ENCODE measurements around the gene LNPEP. TPM values are rescaled to one million over a fixed set of nuclear protein-coding genes. Genes with fewer than 3 reads are reported as not detected.

The LNPEP gene
- total RNA-seq: 100 to 1,000 TPM in 1 of 4 donors, 10 to 100 TPM in 3; 64.8 to 111 (median 80.5) TPM

DNA sequence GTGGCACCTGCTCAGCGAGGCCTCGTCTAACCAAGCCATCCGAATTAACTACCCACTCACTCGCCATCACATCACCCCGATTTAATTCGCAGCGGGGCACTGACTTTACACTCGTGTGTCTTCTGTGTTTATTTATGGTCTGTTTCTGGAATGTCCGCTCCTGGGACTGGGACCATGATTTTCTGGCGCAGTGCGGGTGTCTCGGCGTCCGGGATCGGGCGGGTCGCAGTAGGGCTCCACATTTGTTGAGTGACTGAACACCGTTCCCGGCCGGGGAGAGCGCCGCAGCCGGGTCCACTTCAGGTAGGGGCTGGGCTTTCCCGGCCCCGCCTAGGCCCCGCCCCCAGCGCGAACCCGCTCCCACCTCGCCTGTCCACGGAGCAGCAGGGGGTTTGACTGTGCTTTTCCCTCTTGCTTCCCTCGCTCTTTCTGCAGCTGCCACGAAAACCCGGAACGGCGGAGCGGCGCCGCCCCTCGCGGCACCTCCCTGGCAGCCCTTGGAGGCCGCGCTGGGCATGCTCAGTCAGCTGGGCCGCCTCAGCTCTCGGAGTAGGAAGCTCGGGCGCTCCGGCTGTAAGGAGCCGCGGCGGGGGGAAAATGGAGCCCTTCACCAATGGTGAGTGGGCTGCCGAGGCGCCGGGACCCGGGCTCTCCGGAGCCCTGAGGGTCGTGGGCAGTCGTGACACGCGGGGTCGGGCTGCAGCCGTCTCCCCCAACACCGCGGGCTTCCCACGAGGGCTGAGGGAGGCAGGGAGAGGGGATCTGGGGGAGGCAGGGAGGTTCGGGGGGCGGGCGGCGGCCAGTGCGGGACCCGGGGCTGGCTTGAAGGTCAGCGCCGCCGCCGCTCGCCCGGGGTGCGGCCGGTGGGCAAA, at the start of gene LNPEP:
TSS of gene LNPEP (plus strand) at position 522 of the 872 bp plus-strand sequence. CDS start at position 598, 76 bp downstream.
- Histone ChIP-seq H3K36me3 (no peaks in the 10 kb centered on the region), H3K4me3 (peak within 1 kb of the TSS; percentile 63 to 83), H3K9me3 (no peaks in the 10 kb centered on the region), H3K27me3 (no peaks in the 10 kb centered on the region), H3K27ac (peak within 1 kb of the TSS; percentile 93 to 99 (median 96)), H3K4me1 (peaks cover 0 to 58% (median 21%) of the 10 kb centered on the region in 3 donors)
- ATAC-seq: peak; percentile 89
- TF ChIP-seq EP300 (IDR thresholded peaks at IDR 0.05): no peak
- TF ChIP-seq POLR2AphosphoS5 (IDR thresholded peaks at IDR 0.05): peak; percentile 94
- TF ChIP-seq POLR2A (IDR thresholded peaks at IDR 0.05): peak; percentile 86 to 87
- TF ChIP-seq, protein P1, sequence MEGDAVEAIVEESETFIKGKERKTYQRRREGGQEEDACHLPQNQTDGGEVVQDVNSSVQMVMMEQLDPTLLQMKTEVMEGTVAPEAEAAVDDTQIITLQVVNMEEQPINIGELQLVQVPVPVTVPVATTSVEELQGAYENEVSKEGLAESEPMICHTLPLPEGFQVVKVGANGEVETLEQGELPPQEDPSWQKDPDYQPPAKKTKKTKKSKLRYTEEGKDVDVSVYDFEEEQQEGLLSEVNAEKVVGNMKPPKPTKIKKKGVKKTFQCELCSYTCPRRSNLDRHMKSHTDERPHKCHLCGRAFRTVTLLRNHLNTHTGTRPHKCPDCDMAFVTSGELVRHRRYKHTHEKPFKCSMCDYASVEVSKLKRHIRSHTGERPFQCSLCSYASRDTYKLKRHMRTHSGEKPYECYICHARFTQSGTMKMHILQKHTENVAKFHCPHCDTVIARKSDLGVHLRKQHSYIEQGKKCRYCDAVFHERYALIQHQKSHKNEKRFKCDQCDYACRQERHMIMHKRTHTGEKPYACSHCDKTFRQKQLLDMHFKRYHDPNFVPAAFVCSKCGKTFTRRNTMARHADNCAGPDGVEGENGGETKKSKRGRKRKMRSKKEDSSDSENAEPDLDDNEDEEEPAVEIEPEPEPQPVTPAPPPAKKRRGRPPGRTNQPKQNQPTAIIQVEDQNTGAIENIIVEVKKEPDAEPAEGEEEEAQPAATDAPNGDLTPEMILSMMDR (IDR thresholded peaks at IDR 0.05): no peak
- 0% methylated on average over 8 of the region's 79 CpGs; no CpG with 5 or more reads in 1 of the 2 donors for WGBS, 2 donors (ENCODE audit: low coverage in 1 of 2)

DNA sequence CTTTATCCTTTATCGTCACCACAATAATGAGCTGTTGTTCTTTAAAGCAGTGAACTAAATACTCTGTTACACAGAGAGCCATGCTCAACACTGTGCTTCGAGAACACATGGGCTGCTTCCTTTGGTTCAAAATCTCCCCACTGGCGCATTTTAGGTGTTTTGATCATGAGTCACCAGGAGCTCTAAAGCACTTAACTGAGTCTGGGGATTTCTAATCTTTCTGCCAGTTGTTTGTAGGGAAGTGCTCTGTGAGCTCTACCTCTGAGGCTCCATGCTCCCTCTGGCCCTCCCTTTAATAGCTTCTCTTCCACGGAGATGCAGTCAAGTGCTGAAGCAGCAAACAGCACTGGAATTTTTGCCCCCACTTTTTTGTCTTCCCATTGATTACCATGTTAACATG, 42.5 kb upstream of the LNPEP start:
- Histone ChIP-seq H3K27ac (no peak overlapping the region), H3K4me3 (no peak overlapping the region), H3K27me3 (no peaks in the 10 kb centered on the region), H3K9me3 (no peaks in the 10 kb centered on the region), H3K4me1 (no peaks in the 10 kb centered on the region), H3K36me3 (peaks cover 4 to 71% of the 10 kb centered on the region in 2 donors)
- 70 to 83% methylated on average over 4 of the region's 4 CpGs for WGBS, 2 donors (ENCODE audit: low coverage in 1 of 2)
- ATAC-seq: no peak
- TF ChIP-seq EP300 (IDR thresholded peaks at IDR 0.05) (no peak), POLR2AphosphoS5 (IDR thresholded peaks at IDR 0.05) (no peak), POLR2A (IDR thresholded peaks at IDR 0.05) (no peak)
- TF ChIP-seq, protein P1 (IDR thresholded peaks at IDR 0.05): no peak

DNA sequence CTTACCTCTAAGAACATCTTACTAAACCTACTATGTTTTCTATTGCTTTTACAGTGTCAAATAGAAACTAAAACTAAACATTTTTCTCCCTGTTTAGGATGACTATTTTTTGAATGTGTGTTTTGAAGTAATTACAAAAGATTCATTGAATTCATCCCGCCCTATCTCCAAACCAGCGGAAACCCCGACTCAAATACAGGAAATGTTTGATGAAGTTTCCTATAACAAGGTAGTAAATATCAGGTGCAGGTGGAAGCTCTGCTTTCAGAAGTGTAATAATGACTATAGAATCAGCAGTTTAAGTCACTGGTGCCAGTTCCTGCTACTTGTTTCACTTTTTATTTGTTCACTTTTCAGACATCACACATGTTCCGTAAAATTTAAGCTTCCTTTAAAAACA, 39.6 kb upstream of the LNPEP start:
- ATAC-seq: no peak
- H3K4me3 ChIP-seq: no peak overlapping the region
- no peaks in the 10 kb centered on the region for H3K9me3 ChIP-seq
- 71 to 93% methylated on average over 4 of the region's 4 CpGs for WGBS, 2 donors (ENCODE audit: low coverage in 1 of 2)
- H3K27ac ChIP-seq: no peak overlapping the region
- H3K36me3 ChIP-seq: peaks cover 4 to 71% of the 10 kb centered on the region in 2 donors
- no peaks in the 10 kb centered on the region for H3K27me3 ChIP-seq
- no peaks in the 10 kb centered on the region for H3K4me1 ChIP-seq
- TF ChIP-seq POLR2AphosphoS5 (IDR thresholded peaks at IDR 0.05) (no peak), EP300 (IDR thresholded peaks at IDR 0.05) (no peak)

DNA sequence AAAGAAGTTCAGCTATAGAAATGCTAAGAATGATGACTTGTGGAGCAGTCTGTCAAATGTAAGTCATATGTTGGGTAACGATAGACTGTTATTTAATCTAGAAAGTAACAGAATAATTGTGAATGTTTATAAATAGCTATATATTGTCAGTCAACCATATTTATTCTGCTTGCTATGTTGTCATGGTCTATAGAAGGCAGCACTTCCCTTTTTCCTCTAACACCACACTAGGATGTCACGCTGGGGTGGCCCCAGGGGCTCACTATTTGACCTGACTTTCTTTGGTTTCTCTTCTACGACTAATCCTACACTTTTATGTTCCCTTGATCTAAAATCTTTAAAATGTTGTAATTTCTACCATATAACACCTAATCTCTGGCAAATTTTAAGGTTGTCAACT, 39.1 kb upstream of the LNPEP start:
- Histone ChIP-seq H3K4me1 (no peaks in the 10 kb centered on the region), H3K9me3 (no peaks in the 10 kb centered on the region), H3K36me3 (peaks cover 4 to 73% of the 10 kb centered on the region in 2 donors), H3K27ac (no peak overlapping the region), H3K4me3 (no peak overlapping the region), H3K27me3 (no peaks in the 10 kb centered on the region)
- 61 to 84% methylated on average over 3 of the region's 3 CpGs for WGBS, 2 donors (ENCODE audit: low coverage in 1 of 2)
- TF ChIP-seq EP300 (IDR thresholded peaks at IDR 0.05) (no peak), POLR2A (IDR thresholded peaks at IDR 0.05) (no peak), POLR2AphosphoS5 (IDR thresholded peaks at IDR 0.05) (no peak)
- TF ChIP-seq, protein P1 (IDR thresholded peaks at IDR 0.05): no peak
- ATAC-seq: no peak

DNA sequence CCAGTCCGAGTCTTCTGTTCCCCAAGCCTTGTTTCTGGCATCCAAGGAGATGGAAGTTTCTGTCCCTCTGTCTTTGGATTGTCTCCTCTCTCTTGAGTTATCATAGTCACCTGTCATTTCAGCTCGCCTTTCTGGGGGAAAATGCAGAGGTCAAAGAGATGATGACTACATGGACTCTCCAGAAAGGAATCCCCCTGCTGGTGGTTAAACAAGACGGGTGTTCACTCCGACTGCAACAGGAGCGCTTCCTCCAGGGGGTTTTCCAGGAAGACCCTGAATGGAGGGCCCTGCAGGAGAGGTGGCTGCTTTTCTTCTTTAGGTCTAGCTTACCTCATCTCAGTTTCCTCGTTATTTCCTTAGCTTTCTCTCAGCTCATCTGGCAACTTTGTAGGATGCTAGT, 34.5 kb upstream of the LNPEP start:
- WGBS, 2 donors (ENCODE audit: low coverage in 1 of 2): 79 to 89% methylated on average over 3 of the region's 6 CpGs
- ATAC-seq: no peak

More for the DNA sequence above, 34.5 kb upstream of the LNPEP start:
- TF ChIP-seq EP300 (IDR thresholded peaks at IDR 0.05) (no peak), POLR2AphosphoS5 (IDR thresholded peaks at IDR 0.05) (no peak), POLR2A (IDR thresholded peaks at IDR 0.05) (no peak)
- TF ChIP-seq, protein P1 (IDR thresholded peaks at IDR 0.05): no peak
- H3K27ac ChIP-seq: no peak overlapping the region
- H3K27me3 ChIP-seq: no peaks in the 10 kb centered on the region
- peaks cover 0 to 68% of the 10 kb centered on the region in 2 donors for H3K36me3 ChIP-seq
- H3K4me3 ChIP-seq: no peak overlapping the region
- H3K9me3 ChIP-seq: no peaks in the 10 kb centered on the region
- H3K4me1 ChIP-seq: no peaks in the 10 kb centered on the region
